Stomach smooth muscle (tissue), 2 donors: ENCODE measurements around the gene HUS1B.
"Not testable (repeated sequence)": the region's sequence is repeated elsewhere in the genome, so short reads cannot be mapped to it uniquely, and the experiment has no call there.

Experiments
- H3K27ac ChIP-seq: one replicate; pipeline ENCODE4 v1.7.0; 2013; ENCODE audit warnings: mild to moderate bottlenecking, low read length, inconsistent platforms
- H3K27me3 ChIP-seq, 2 donors: one replicate each; pipeline ENCODE4 v1.7.0; 2013; ENCODE audit warnings: low read length in 2 of 2; ENCODE audit not compliant: insufficient read depth in 2 of 2, control insufficient read depth in 1 of 2
- H3K36me3 ChIP-seq, 2 donors: one replicate each; pipeline ENCODE4 v1.7.0; 2013; ENCODE audit warnings: low read length in 2 of 2; ENCODE audit not compliant: control insufficient read depth in 2 of 2, insufficient read depth in 2 of 2
- H3K4me1 ChIP-seq: one replicate; pipeline ENCODE4 v1.7.0; 2013; ENCODE audit warnings: low read length; ENCODE audit not compliant: control insufficient read depth, insufficient read depth
- H3K4me3 ChIP-seq, 2 donors: one replicate each; pipeline ENCODE4 v1.7.0; 2013; ENCODE audit warnings: low read length in 2 of 2
- H3K9ac ChIP-seq, 2 donors: one replicate each; pipeline ENCODE4 v1.7.0; 2013; ENCODE audit warnings: low read length in 2 of 2, mild to moderate bottlenecking in 1 of 2
- H3K9me3 ChIP-seq, 2 donors: one replicate each; pipeline ENCODE4 v1.7.0; 2013; ENCODE audit warnings: low read length in 2 of 2; ENCODE audit not compliant: control insufficient read depth in 2 of 2
- donor health status: healthy.
- donor health status: Pancreatic carcinoma.

HUS1B gene

GRCh38 chr6:656460-657252 lies at the start of gene HUS1B:
TSS of gene HUS1B (minus strand) at chr6:657100. CDS start at chr6:656944, 156 bp downstream.
- no peak within 1 kb of the TSS for H3K4me3 ChIP-seq
- peaks cover 9% of the 10 kb centered on the region for H3K4me1 ChIP-seq
- no peak within 1 kb of the TSS for H3K27ac ChIP-seq
- H3K9ac ChIP-seq, result no peak within 1 kb of the TSS
- no peaks in the 10 kb centered on the region for H3K27me3 ChIP-seq
- H3K9me3 ChIP-seq, result peaks cover 4 to 11% of the 10 kb centered on the region in 2 donors
- peaks cover 0 to 3% of the 10 kb centered on the region in 2 donors for H3K36me3 ChIP-seq

GRCh38 chr6:706146-706545 lies 49.2 kb upstream of the HUS1B start:
- no peak overlapping the region for H3K4me3 ChIP-seq
- H3K36me3 ChIP-seq, result no peaks in the 10 kb centered on the region
- no peaks in the 10 kb centered on the region for H3K9me3 ChIP-seq
- H3K27me3 ChIP-seq, result no peaks in the 10 kb centered on the region
- H3K27ac ChIP-seq, result no peak overlapping the region
- H3K4me1 ChIP-seq, result peaks cover 6% of the 10 kb centered on the region
- no peak overlapping the region for H3K9ac ChIP-seq

- H3K9ac ChIP-seq, result no peak overlapping the region
- H3K4me1 ChIP-seq, result peaks cover 6% of the 10 kb centered on the region
- H3K9me3 ChIP-seq, result no peaks in the 10 kb centered on the region
- no peak overlapping the region for H3K27ac ChIP-seq
- H3K4me3 ChIP-seq, result no peak overlapping the region
- no peaks in the 10 kb centered on the region for H3K27me3 ChIP-seq
- H3K36me3 ChIP-seq, result no peaks in the 10 kb centered on the region
These were observed 48.1 kb upstream of the HUS1B start for GRCh38 chr6:705047-705446.

GRCh38 chr6:704046-704445 lies 47.1 kb upstream of the HUS1B start:
- Histone ChIP-seq H3K27me3 (no peaks in the 10 kb centered on the region), H3K4me3 (no peak overlapping the region), H3K36me3 (no peaks in the 10 kb centered on the region), H3K9me3 (no peaks in the 10 kb centered on the region), H3K27ac (no peak overlapping the region), H3K9ac (no peak overlapping the region), H3K4me1 (peaks cover 6% of the 10 kb centered on the region)

GRCh38 chr6:703552-703951 lies 46.7 kb upstream of the HUS1B start:
- Histone ChIP-seq H3K9me3 (no peaks in the 10 kb centered on the region), H3K27me3 (no peaks in the 10 kb centered on the region), H3K9ac (no peak overlapping the region), H3K36me3 (no peaks in the 10 kb centered on the region), H3K27ac (no peak overlapping the region), H3K4me1 (peaks cover 6% of the 10 kb centered on the region), H3K4me3 (no peak overlapping the region)

- Histone ChIP-seq H3K36me3 (no peaks in the 10 kb centered on the region), H3K27me3 (no peaks in the 10 kb centered on the region), H3K9me3 (no peaks in the 10 kb centered on the region), H3K9ac (no peak overlapping the region), H3K4me1 (peaks cover 4% of the 10 kb centered on the region), H3K4me3 (no peak overlapping the region), H3K27ac (no peak overlapping the region)
These were observed 45.0 kb upstream of the HUS1B start for GRCh38 chr6:701700-702479.

- no peaks in the 10 kb centered on the region for H3K36me3 ChIP-seq
- no peak overlapping the region for H3K9ac ChIP-seq
- no peaks in the 10 kb centered on the region for H3K27me3 ChIP-seq
- H3K27ac ChIP-seq, result no peak overlapping the region
- no peaks in the 10 kb centered on the region for H3K4me1 ChIP-seq
- H3K4me3 ChIP-seq, result no peak overlapping the region
- no peaks in the 10 kb centered on the region for H3K9me3 ChIP-seq
These were observed 44.3 kb upstream of the HUS1B start for GRCh38 chr6:701215-701614.

GRCh38 chr6:700490-700889 lies 43.6 kb upstream of the HUS1B start:
- Histone ChIP-seq H3K9ac (no peak overlapping the region), H3K36me3 (no peaks in the 10 kb centered on the region), H3K4me1 (no peaks in the 10 kb centered on the region), H3K27ac (no peak overlapping the region), H3K4me3 (no peak overlapping the region), H3K9me3 (no peaks in the 10 kb centered on the region), H3K27me3 (no peaks in the 10 kb centered on the region)

- Histone ChIP-seq H3K4me1 (no peaks in the 10 kb centered on the region), H3K27me3 (no peaks in the 10 kb centered on the region), H3K9ac (no peak overlapping the region), H3K36me3 (no peaks in the 10 kb centered on the region), H3K9me3 (no peaks in the 10 kb centered on the region), H3K4me3 (no peak overlapping the region), H3K27ac (no peak overlapping the region)
These were observed 42.4 kb upstream of the HUS1B start for GRCh38 chr6:699319-699718.

- not testable (repeated sequence) for H3K36me3 ChIP-seq, H3K27me3 ChIP-seq, H3K9ac ChIP-seq, H3K9me3 ChIP-seq, H3K4me3 ChIP-seq, H3K27ac ChIP-seq
- peaks cover 14% of the 10 kb centered on the region for H3K4me1 ChIP-seq
These were observed 37.7 kb upstream of the HUS1B start for GRCh38 chr6:694431-695126.
